G401 (cell line): ENCODE data around the gene ASCC2. TPM values are rescaled to one million over a fixed set of nuclear protein-coding genes. Genes with fewer than 3 reads are reported as not detected.

Experiments used
- DNase-seq: peaks from one replicate; pipeline ENCODE4 v3.0.0-alpha.2; 2015; ENCODE audit warnings: low spot score
- in situ Hi-C: cut with HindIII; loops from 2 replicates; pipeline ENCODE4 v1.10.0; 2016; ENCODE audit warnings: low sequenced_read_pairs, mixed read lengths
- total RNA-seq: library from RNA; depleted of rRNA; stranded (reverse); fragments of >200 nt; shearing (Covaris generic); gene quantifications from 2 replicates; pipeline ENCODE4 v1.2.3, GENCODE V29; 2014

The ASCC2 gene
- total RNA-seq, 1 experiment from 2014 or later: 51.5 TPM

DNA sequence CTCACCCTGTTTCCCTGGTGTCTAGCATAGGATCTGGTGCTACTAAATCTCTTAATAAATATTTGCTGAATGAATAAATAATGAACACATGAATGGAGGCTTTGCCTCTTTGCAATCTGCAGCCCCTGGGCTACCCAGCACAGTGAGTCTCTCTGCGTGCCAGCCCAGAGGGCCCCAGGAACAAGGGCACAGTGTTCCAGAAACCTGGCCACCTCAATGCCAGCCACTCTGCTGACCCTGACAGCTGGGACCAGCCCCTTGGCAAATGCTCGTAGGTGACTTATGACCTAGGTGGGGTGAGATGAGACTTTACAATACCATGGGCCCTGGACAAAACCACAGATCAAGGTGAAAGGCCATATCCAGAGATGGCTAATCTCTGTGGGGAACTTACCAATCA, 39.3 kb downstream of the ASCC2 start:
- DNase-seq: no peak
- in situ Hi-C loops: no loop called here

GRCh38 chr22:29798318-29798717, 39.8 kb downstream of the ASCC2 start:
- in situ Hi-C loops: no loop called here

DNA sequence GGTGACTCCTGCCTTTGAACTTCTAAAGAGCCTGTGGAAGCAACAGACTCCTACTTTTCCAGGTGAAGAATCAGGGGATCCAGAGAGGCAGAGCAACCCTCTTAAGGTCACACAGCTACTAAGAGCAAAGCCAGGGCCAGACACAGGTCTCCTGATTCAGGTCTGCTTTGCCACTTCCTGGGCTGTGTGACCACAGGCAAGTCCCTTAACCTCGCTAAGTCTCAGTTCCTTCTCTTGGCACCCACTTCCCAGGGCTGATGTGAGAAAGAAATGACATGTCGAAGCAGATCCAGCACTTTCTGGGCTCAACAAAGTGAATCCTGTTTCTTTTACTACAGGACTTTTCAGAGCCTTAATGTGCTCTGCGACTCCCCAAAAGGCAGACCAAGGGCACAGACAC, 40.7 kb downstream of the ASCC2 start:
- in situ Hi-C loops: no loop called here
- DNase-seq: no peak

More at GRCh38 chr22:29798318-29798717, 39.8 kb downstream of the ASCC2 start:
- no peak for DNase-seq

- in situ Hi-C loops: no loop called here
- DNase-seq: no peak
Measured at GRCh38 chr22:29795663-29796062, 42.4 kb downstream of the ASCC2 start.

DNA sequence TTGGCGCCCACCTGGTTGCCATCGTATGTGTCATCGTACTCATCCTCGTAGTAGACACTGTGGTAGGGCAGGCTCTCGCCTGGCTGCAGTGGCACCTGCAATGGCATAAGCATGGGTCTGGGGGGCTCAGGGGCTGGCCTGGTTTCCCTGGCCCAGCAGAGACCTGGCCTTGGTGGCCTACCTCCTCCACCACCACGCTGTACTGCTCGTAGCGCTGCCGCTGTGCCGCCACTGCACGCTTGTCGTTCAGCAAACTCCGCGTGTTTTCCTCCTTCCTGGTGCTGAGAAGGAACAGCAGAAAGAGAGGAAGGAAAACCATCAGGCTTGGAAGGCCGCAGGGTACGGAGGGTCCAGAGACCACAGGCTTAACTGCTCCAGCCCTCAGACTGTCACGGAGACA, 44.7 kb downstream of the ASCC2 start:
- no peak for DNase-seq
- in situ Hi-C loops: no loop called here

DNA sequence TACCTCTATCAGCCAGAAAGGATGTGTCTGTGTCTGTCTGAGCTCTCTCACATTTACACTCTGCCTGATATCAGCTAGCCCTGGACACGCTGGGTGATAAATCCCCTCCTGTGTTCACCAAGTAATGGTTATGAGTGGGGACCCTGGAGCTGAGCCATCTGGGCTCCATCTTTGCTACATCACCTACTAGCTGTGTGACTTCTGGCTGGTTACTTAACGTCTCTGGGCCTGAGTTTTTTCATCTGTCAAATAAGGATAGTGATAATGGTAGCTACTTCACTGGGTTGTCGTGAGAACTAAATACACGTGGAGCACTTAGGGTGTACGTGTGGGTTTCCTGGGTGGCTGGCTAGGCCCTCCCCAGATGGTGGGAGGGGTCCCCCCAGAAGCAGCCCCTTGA, 48.0 kb downstream of the ASCC2 start:
- DNase-seq: no peak
- in situ Hi-C loops: no loop called here

GRCh38 chr22:29788339-29789279, 49.5 kb downstream of the ASCC2 start:
- in situ Hi-C loops: no loop called here

GRCh38 chr22:29787371-29787980, 50.6 kb downstream of the ASCC2 start:
- in situ Hi-C loops: no loop called here
- no peak for DNase-seq

More at GRCh38 chr22:29788339-29789279, 49.5 kb downstream of the ASCC2 start:
- DNase-seq: no peak

DNA sequence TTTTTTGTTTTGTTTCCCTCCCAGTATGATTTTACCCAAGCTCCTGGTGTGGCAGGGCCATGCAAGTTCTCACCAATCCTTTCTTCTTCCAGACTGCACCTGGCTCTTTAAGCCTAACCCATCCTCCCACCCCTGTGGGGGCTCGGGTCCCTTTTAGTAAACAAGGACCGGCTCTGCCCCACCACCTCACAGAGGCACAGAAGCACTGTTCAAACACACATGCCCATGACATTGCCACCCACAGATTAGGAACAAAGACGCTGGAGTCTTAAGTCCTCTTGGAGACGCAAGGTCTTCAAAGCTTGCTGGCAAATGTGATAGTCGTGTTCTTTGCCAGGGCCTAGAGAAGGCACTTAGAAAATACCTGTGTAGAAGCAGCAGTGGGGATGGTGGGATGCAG, 52.0 kb downstream of the ASCC2 start:
- in situ Hi-C loops: no loop called here
- no peak for DNase-seq

DNA sequence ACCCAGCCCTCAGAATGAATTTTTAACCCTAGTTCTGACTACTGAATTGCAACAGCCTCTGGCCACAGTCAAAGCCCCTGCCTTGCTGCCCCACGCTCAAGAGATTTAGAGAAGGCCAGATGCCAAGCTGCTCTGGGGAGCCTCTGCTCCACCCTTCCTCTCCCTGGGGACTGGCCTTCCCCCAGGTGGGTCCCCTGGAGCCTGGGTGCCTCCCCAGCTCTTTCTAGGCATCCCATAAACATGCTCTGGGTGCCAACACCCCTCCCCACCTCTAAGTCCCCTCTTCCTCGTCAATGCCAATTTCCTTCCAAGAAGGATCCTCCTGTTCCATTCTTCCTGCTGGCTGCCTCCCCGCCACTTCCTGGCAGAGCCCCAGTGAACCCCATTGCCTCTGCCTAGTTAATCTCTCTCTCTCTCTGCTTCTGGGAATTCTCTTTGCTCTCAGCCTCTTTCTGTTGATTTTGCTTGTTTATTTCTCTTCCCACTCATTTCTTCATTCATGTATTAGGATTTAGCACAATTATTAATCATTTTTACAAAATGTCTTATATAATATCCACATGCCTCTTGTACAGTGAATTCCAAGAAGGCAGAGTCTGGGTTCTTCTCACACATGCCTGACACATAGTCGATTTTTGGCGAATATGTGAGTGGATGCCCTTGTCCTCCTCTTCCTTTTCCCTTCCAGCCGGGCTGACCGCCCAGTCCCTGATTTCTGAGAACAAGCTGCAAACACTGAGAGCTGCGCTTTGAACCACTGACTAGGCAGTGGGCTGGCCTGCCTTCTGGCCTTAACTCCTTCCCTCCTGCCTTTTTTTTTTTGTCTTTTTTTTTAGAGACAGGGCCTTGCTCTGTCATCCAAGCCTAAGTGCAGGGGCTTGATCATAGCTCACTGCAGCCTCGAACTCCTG, 53.4 kb downstream of the ASCC2 start:
- in situ Hi-C loops: no loop called here
- DNase-seq: peak; percentile 72

DNA sequence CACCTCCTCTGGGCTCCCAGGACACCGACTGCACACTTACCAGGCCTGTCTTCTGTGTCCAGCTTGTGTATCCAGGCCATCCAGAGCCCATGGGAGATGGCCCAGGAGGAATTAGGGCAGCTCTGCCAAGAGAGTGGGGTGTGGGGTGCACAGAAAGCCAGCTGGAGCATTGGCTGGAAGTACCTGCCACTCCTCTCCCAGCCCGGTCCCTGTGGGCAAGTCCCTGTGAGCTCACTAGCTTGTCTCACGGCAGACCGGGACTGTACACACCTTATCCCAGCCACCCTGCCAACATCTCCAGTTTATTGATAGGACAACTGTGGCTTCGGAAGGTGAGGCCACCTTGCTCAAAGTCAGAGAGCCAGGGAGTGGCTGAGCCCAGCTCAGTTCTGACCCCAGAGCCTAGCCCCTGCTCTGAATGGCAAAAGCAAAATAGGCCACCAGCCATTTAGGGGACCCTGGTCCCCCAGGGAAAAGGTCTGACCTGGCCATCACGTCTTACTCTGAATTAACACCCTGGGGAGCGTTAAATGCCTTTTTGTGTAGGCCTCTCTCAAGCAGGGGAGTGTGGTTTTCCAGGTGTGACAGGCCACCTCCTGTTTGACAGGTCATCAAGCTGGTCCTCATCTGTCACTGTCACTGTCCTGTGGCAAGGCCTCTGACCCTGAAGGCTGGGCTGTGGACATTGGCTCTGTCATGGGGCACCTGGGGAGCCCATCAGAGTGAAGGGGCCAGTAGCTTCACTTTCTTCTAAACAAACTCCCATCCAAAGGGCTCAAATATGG, 55.8 kb downstream of the ASCC2 start:
- in situ Hi-C loops: no loop called here
- DNase-seq: peak; percentile 74

DNA sequence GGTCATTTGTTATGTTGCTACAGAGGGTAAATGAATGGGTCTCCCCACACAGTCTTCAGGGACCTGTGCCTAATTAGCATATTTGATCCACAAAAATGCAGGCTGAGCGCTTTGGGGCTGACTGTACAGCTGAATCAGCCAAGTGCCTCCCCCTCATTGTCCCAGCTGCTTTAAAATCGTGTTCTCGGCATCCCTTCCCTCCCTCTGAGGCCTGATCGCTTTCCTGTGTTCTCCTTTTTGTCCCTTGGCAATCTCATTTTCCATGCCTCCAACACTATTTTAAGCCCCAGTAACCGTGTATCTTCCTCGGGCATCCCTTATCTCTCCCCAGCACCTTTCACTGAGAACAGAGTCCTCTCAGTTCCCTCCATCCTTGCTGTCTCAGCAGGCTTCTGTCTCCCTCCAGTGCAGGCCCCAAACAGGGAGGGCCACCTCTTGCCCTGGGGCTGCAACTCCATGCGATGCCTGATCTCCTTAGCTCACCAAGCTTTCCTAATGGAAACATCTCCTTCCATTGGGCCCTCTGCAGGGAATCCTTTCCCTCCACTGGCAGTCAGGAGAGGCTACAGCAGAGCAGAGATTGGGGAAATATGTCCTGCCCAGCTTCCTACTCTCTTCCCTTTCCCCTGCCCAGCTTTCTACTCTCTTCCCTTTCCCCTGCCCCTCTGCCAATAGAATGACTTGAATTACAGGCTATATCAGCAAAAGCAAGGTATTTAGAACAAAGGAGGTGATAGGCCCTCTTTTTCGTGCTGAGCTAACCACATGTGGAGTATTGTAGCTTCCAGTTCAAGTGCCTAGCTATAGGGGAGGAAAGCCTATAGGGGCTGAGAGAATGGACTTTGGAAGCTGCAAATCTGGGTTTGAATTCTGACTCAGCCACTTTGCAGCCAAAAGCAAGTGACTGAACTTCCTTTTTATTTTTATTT, 57.1 kb downstream of the ASCC2 start:
- in situ Hi-C loops: no loop called here
- peak; percentile 24 for DNase-seq

DNA sequence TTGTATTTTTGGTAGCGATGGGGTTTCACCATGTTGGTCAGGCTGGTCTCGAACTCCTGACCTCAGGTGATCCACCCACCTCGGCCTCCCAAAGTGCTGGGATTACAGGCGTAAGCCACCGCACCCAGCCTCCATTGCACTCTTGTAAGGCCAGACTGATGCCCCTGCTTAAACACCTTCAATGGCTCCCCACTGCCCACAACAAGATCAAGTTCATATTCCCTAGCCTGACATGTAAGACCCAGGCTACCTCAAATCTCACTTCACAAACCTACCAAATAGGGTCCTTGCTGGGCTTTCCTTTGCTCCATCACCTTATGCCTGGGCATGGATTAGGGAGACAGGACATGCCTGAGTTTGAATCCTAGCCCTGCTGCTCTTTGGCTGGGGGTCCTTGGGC, 57.9 kb downstream of the ASCC2 start:
- no peak for DNase-seq
- in situ Hi-C loops: no loop called here

- in situ Hi-C loops: no loop called here
- DNase-seq: no peak
Measured at GRCh38 chr22:29773233-29773632, 64.8 kb downstream of the ASCC2 start.

- peak; percentile 42 for DNase-seq
- in situ Hi-C loops: no loop called here
Measured at GRCh38 chr22:29772170-29772641, 65.9 kb downstream of the ASCC2 start.

- DNase-seq: no peak
- in situ Hi-C loops: no loop called here
Measured at GRCh38 chr22:29769723-29770321, 68.3 kb downstream of the ASCC2 start.

GRCh38 chr22:29768052-29768693, 69.9 kb downstream of the ASCC2 start:
- DNase-seq: no peak
- in situ Hi-C loops: no loop called here
